Hepatocyte (in vitro differentiated cells): ENCODE measurements around the gene LMO2.

Source experiments
- CTCF ChIP-seq: fragments of 200-600 bp; sonication (generic); IDR thresholded peaks from 2 replicates; pipeline ENCODE4 v1.5.1; 2016; ENCODE audit warnings: antibody characterized with exemption, mild to moderate bottlenecking; ENCODE audit not compliant: poor library complexity
- EZH2 ChIP-seq: fragments of 200-600 bp; sonication (generic); IDR thresholded peaks from 2 replicates; pipeline ENCODE4 v1.6.1; 2016; ENCODE audit warnings: antibody characterized with exemption, mild to moderate bottlenecking, borderline replicate concordance

GRCh38 chr11:33844236-33844635 is 47.6 kb downstream of the LMO2 start:
- TF ChIP-seq CTCF (no peak), EZH2 (no peak)
